HFFc6 (cell line): ENCODE measurements around the gene TTC12. TPM values are rescaled to one million over a fixed set of nuclear protein-coding genes. Genes with fewer than 3 reads are reported as not detected.

ENCODE experiments used
- DNase-seq: peaks from one replicate; pipeline ENCODE4 v3.0.0-alpha.2; 2018
- H3K27ac Mint-ChIP-seq: 2 replicates; pipeline ENCODE4 v1.8.0; 2020; ENCODE audit warnings: mild to moderate bottlenecking, mixed read lengths
- H3K27me3 Mint-ChIP-seq: 2 replicates; pipeline ENCODE4 v1.8.0; 2021; ENCODE audit warnings: mild to moderate bottlenecking, moderate library complexity, mixed read lengths; ENCODE audit not compliant: insufficient read depth
- H3K36me3 Mint-ChIP-seq: 2 replicates; pipeline ENCODE4 v1.8.0; 2021; ENCODE audit warnings: low read depth, mixed read lengths
- H3K4me1 Mint-ChIP-seq: 2 replicates; pipeline ENCODE4 v1.8.0; 2020; ENCODE audit warnings: low read depth, mixed read lengths
- H3K4me3 Mint-ChIP-seq: 2 replicates; pipeline ENCODE4 v1.8.0; 2020; ENCODE audit warnings: mild to moderate bottlenecking, moderate library complexity, mixed read lengths
- H3K9me3 Mint-ChIP-seq: 2 replicates; pipeline ENCODE4 v1.8.0; 2020; ENCODE audit warnings: mild to moderate bottlenecking, mixed read lengths
- CTCF ChIP-seq: fragments of 200-600 bp; sonication (generic); IDR thresholded peaks from 2 replicates; pipeline ENCODE4 v1.5.0; 2021; ENCODE audit warnings: antibody characterized with exemption, mild to moderate bottlenecking
- long read RNA-seq: library from polyadenylated mRNA; unstranded; transcript quantifications from one replicate; pipeline ENCODE4 v2.0.0, GENCODE V29; 2019
- total RNA-seq, 6 experiments: library from RNA; stranded (reverse); fragmentation: NEBNext Ultra II Directional; extraction: Animal tissue kit (Norgen Biotek cat#: 25700); gene quantifications; 2 replicates in 1 of 6; 3 replicates in 5 of 6; pipeline ENCODE4 v1.2.3, GENCODE V29; 2021

Gene TTC12, protein sequence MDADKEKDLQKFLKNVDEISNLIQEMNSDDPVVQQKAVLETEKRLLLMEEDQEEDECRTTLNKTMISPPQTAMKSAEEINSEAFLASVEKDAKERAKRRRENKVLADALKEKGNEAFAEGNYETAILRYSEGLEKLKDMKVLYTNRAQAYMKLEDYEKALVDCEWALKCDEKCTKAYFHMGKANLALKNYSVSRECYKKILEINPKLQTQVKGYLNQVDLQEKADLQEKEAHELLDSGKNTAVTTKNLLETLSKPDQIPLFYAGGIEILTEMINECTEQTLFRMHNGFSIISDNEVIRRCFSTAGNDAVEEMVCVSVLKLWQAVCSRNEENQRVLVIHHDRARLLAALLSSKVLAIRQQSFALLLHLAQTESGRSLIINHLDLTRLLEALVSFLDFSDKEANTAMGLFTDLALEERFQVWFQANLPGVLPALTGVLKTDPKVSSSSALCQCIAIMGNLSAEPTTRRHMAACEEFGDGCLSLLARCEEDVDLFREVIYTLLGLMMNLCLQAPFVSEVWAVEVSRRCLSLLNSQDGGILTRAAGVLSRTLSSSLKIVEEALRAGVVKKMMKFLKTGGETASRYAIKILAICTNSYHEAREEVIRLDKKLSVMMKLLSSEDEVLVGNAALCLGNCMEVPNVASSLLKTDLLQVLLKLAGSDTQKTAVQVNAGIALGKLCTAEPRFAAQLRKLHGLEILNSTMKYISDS
- total RNA-seq, result 10 to 100 TPM in 2 of 6 experiments, 1 to 10 TPM in 4; 7.4 to 11.4 (median 9.5) TPM
- long read RNA-seq, partial matches to known transcripts, result 1 of 8 reads
- long read RNA-seq, other reads (novel, unspliced or antisense), result 5 of 8 reads

DNA sequence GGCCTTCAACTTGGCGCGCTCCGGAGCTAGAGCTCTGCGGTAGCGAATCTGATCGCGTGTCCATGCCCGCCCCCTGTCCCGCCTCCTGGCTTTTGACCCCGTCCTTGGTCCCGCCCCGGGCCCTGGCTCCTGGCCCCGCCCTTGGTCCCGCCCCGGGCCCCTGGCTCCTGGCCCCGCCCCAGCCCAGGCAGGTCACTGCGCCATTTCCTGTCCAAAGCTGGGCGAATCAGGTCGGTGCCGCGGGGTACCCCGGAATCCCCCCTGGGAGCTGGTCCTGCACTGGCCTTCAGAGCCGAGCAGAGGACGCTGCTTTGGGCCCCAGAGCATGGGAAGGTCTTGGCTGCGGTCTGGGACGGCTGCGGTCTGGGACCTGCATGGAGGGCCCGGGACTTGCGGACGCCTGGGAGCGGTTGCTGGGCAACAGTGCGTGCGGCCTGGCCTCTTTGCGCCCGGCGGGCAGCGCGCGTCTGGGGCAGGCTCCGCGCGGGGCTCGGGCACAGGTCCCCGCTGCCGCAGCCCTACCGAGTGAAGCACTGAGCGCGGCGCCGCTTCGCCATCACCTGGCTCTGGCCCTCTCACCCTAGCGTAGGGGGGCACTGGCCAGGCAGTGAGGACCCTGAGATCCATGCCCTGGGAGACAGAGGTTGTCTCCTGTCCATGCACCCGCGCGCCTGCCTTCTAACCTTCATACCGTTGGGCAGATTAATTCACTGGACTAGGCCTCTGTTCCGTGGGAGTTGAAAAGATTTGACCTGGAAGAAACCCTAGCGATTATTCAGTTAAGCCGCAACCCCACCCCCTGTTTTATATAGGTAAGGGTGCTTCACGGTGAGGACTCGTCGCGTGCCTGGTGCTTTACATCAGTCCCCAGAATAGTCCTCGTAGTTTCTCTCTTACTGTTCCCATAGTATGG lies at the start of gene TTC12:
Gene TTC12 (plus strand): TSS at position 195 of the 913 bp plus-strand sequence. CDS start 1,675 bp downstream, outside the sequence.
- peaks cover 22% of the 10 kb centered on the region for H3K4me1 Mint-ChIP-seq
- H3K4me3 Mint-ChIP-seq, result peak within 1 kb of the TSS; percentile 90
- peaks cover 3% of the 10 kb centered on the region; the same call in 1 of the 2 replicates for H3K27me3 Mint-ChIP-seq
- DNase-seq, result peak; percentile 77
- no peaks in the 10 kb centered on the region for H3K9me3 Mint-ChIP-seq
- H3K36me3 Mint-ChIP-seq, result peaks cover 23% of the 10 kb centered on the region
- no peak for TF ChIP-seq CTCF
- H3K27ac Mint-ChIP-seq, result peak within 1 kb of the TSS; percentile 84

DNA sequence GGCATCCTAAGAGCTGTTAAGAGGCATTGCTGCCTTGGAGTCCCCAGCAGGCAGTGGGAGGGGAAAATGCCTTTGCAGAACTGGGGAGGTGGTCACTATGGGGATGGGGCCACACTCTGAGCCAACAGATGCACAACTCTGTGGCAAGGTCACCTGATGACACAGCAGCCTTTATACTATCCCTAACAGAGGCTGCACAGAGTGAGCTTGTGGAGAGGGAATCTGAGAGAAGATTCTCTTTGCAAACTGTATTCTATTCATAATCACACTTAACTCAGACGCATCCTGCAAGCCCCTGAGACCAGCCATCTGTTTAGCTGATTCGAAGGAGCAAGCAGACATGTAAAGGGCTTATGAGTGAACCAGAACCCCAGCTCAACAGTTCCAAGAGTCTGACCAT lies 49.0 kb upstream of the TTC12 start:
- no peaks in the 10 kb centered on the region; the same call in 1 of the 2 replicates for H3K9me3 Mint-ChIP-seq
- no peaks in the 10 kb centered on the region for H3K36me3 Mint-ChIP-seq
- no peak for TF ChIP-seq CTCF
- H3K27me3 Mint-ChIP-seq, result peaks cover 2% of the 10 kb centered on the region
- H3K4me1 Mint-ChIP-seq, result no peaks in the 10 kb centered on the region; the same call in 1 of the 2 replicates
- DNase-seq, result no peak
- H3K4me3 Mint-ChIP-seq, result no peak overlapping the region
- no peak overlapping the region for H3K27ac Mint-ChIP-seq

GRCh38 chr11:113267493-113267892 lies 46.9 kb upstream of the TTC12 start:
- Mint-ChIP-seq H3K4me3 (no peak overlapping the region), H3K36me3 (no peaks in the 10 kb centered on the region), H3K4me1 (no peaks in the 10 kb centered on the region), H3K27ac (no peak overlapping the region), H3K27me3 (peaks cover 2% of the 10 kb centered on the region), H3K9me3 (no peaks in the 10 kb centered on the region; the same call in 1 of the 2 replicates)
- no peak for TF ChIP-seq CTCF
- no peak for DNase-seq

GRCh38 chr11:113269096-113269495 lies 45.3 kb upstream of the TTC12 start:
- Mint-ChIP-seq H3K27me3 (peaks cover 2% of the 10 kb centered on the region), H3K9me3 (peaks cover 5% of the 10 kb centered on the region), H3K4me3 (no peak overlapping the region), H3K4me1 (no peaks in the 10 kb centered on the region), H3K36me3 (no peaks in the 10 kb centered on the region), H3K27ac (no peak overlapping the region)
- no peak for DNase-seq
- TF ChIP-seq CTCF, result no peak

DNA sequence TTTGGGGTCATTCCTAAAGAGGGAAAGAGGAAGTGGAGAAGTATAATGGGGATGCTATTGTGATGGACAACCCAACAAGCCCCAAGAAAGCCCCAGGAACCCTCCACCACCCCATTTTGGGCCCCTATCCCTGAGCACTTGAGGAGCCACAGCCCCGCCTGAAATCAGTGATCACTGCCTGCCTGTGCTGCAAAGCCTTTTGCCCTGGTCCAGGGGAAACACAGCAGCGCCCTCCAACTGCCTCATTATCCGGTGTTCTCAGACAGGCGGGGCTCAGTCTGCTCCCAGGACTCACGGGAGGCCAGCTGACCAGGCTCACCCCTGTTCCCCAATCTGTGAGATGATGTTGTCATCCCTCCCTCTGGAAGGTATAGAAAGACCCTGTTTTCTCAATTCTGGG lies 44.7 kb upstream of the TTC12 start:
- Mint-ChIP-seq H3K4me3 (no peak overlapping the region), H3K27me3 (peaks cover 2% of the 10 kb centered on the region; the same call in 1 of the 2 replicates), H3K36me3 (no peaks in the 10 kb centered on the region), H3K27ac (no peak overlapping the region), H3K9me3 (peaks cover 5% of the 10 kb centered on the region), H3K4me1 (no peaks in the 10 kb centered on the region)
- no peak for TF ChIP-seq CTCF
- no peak for DNase-seq
